Spleen (tissue), 11 donors: ENCODE results near the gene MYL6B. TPM values are rescaled to one million over a fixed set of nuclear protein-coding genes. Genes with fewer than 3 reads are reported as not detected.

Experiments
- DNase-seq: peaks from one replicate; pipeline ENCODE4 v3.0.0-alpha.2; 2020
- H3K27ac ChIP-seq, 8 donors: fragments of 200-600 bp; sonication (generic) in 7 of 8; 1 replicate in 4 of 8; 2 replicates in 4 of 8; pipeline versions ENCODE4 v1.5.0 to v1.8.0; 2016 to 2021; ENCODE audit warnings: inconsistent platforms in 4 of 8, mild to moderate bottlenecking in 4 of 8, moderate library complexity in 1 of 8
- H3K27me3 ChIP-seq, 7 donors: fragments of 200-600 bp; sonication (generic) in 6 of 7; replicated peaks in 1 of 7; 1 replicate in 4 of 7; 2 replicates in 3 of 7; pipeline versions ENCODE4 v1.5.0 to v1.8.0; 2016 to 2021; ENCODE audit warnings: inconsistent platforms in 3 of 7, mild to moderate bottlenecking in 1 of 7
- H3K36me3 ChIP-seq, 6 donors: fragments of 200-600 bp; sonication (generic) in 5 of 6; 1 replicate in 4 of 6; 2 replicates in 2 of 6; pipeline versions ENCODE4 v1.5.0 to v1.8.0; 2016 to 2021; ENCODE audit warnings: inconsistent platforms in 2 of 6
- H3K4me1 ChIP-seq, 6 donors: fragments of 200-600 bp; sonication (generic) in 5 of 6; 1 replicate in 3 of 6; 2 replicates in 3 of 6; pipeline versions ENCODE4 v1.5.0 to v1.8.0; 2016 to 2021; ENCODE audit warnings: inconsistent platforms in 3 of 6
- H3K4me3 ChIP-seq, 8 donors: fragments of 200-600 bp; sonication (generic) in 7 of 8; 1 replicate in 4 of 8; 2 replicates in 4 of 8; pipeline versions ENCODE4 v1.5.0 to v1.8.0; 2016 to 2021; ENCODE audit warnings: inconsistent platforms in 4 of 8, mild to moderate bottlenecking in 4 of 8, moderate library complexity in 2 of 8
- H3K9me3 ChIP-seq, 8 donors: fragments of 200-600 bp; sonication (generic) in 7 of 8; 1 replicate in 4 of 8; 2 replicates in 4 of 8; pipeline versions ENCODE4 v1.5.0 to v1.8.0; 2016 to 2021; ENCODE audit warnings: inconsistent platforms in 4 of 8
- POLR2A ChIP-seq, 3 donors: fragments of 450-650 bp; IDR thresholded peaks; one replicate each; pipeline ENCODE4 v1.5.1; 2017; ENCODE audit warnings: antibody characterized with exemption in 3 of 3, mild to moderate bottlenecking in 1 of 3
- POLR2AphosphoS5 ChIP-seq, 3 donors: sonication (generic); formaldehyde crosslinking; IDR thresholded peaks; one replicate each; pipeline ENCODE4 v1.5.1; 2017; ENCODE audit warnings: antibody characterized with exemption in 3 of 3
- WGBS, 5 donors: extraction: QIAGEN DNeasy Blood & Tissue Kit in 3 of 5; methylation state at CpG; one replicate each; pipeline versions ENCODE4 v1.1.5 to v1.1.7; 2013 to 2018; 5-methylcytosine and 5-hydroxymethylcytosine counted together
- intact Hi-C: fragments of 100-400 bp; cut with DNase I; formaldehyde crosslinking; loops from one replicate; pipeline ENCODE4 v1.15.0; 2023; ENCODE audit warnings: low total_unique reads
- polyA plus RNA-seq, 3 donors: library from polyadenylated mRNA; stranded (reverse); fragments of 200-250 nt; gene quantifications; one replicate each; pipeline ENCODE4 v1.2.1, GENCODE V29; 2013
- total RNA-seq, 7 donors: library from RNA; depleted of rRNA in 3 of 7; stranded (reverse); fragments of >200 nt in 3 of 7; fragmentation: NEBNext Ultra II Directional in 4 of 7; extraction: Animal tissue kit (Norgen Biotek cat#: 25700) in 4 of 7; gene quantifications; one replicate each; pipeline versions ENCODE4 v1.1.0 to v1.2.1, GENCODE V29; 2016 to 2021
- TF ChIP-seq, protein P1 (sequence below), 11 experiments: fragments of 200-600 bp in 7 of 11; fragments of 450-650 bp in 4 of 11; sonication (generic) in 4 of 11; IDR thresholded peaks in 8 of 11; conservative IDR thresholded peaks in 3 of 11; 1 replicate in 7 of 11; 2 replicates in 4 of 11; pipeline versions ENCODE4 v1.4.0 to v1.8.0; 2016 to 2021; ENCODE audit warnings: antibody characterized with exemption in 11 of 11, inconsistent platforms in 4 of 11, mild to moderate bottlenecking in 1 of 11
- donor health status: healthy with polysubstance abuse.
- donor health status: DM: no; HTN: no; CAD: no; lungs with moderate emphysema.
- donor health status: DM: no; HTN: no; CAD: no.
- donor health status: Bipolar disorder and iron deficiency.
- donor health status: healthy.
- donor health status: DM: no; HTN: no; CAD: no.
- donor health status: DM: yes; HTN: yes; CAD: no.

MYL6B gene
- total and polyA plus RNA-seq, 10 donors = 17.1 to 101 (median 40.4) TPM

DNA sequence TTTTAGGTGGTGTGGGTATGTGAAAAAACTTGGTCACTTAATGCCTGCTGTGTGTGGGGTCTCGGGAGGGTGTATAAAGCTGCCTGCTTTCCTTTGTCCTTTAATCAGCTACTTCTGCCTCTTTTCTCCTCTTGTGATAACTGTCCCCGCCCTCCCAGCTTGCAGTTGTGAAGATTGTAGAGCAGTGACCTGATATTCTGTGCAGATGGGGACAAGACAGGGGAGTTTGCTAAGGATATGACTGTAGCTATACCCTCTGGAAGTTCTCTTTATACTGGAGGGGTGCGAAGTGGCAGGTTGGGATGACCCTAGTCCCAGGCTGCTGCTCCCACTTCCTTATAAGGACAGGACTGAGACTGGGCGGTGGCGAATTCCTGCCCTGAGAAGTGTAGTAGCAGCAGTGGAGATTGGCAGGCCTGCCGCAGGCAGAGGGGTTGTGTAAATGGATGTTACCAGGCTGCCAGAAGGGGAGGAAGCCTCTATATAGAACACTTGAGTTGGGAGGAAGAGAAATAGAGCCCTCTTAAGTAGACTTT is 6.6 kb downstream of the MYL6B start:
- intact Hi-C loops = no loop called here
- peak overlapping the region; percentile 87 to 99 (median 95) for H3K27ac ChIP-seq
- TF ChIP-seq POLR2AphosphoS5 (IDR thresholded peaks at IDR 0.05) = peak in 2 of 3 donors; percentile 67 to 79
- TF ChIP-seq POLR2A (IDR thresholded peaks at IDR 0.05) = peak in 1 of 3 donors; percentile 49
- TF ChIP-seq, protein P1, sequence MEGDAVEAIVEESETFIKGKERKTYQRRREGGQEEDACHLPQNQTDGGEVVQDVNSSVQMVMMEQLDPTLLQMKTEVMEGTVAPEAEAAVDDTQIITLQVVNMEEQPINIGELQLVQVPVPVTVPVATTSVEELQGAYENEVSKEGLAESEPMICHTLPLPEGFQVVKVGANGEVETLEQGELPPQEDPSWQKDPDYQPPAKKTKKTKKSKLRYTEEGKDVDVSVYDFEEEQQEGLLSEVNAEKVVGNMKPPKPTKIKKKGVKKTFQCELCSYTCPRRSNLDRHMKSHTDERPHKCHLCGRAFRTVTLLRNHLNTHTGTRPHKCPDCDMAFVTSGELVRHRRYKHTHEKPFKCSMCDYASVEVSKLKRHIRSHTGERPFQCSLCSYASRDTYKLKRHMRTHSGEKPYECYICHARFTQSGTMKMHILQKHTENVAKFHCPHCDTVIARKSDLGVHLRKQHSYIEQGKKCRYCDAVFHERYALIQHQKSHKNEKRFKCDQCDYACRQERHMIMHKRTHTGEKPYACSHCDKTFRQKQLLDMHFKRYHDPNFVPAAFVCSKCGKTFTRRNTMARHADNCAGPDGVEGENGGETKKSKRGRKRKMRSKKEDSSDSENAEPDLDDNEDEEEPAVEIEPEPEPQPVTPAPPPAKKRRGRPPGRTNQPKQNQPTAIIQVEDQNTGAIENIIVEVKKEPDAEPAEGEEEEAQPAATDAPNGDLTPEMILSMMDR (IDR thresholded peaks at IDR 0.05 in 8 of 11, conservative IDR thresholded peaks at IDR 0.05 in 3 of 11) = no peak
- peaks cover 0 to 47% (median 45%) of the 10 kb centered on the region in 6 donors for H3K36me3 ChIP-seq
- WGBS, 5 donors = 0 to 3% (median 1%) methylated on average over 6 of the region's 6 CpGs
- H3K9me3 ChIP-seq = no peaks in the 10 kb centered on the region
- H3K27me3 ChIP-seq = no peaks in the 10 kb centered on the region
- peak; percentile 86 for DNase-seq
- peaks cover 22 to 71% (median 53%) of the 10 kb centered on the region in 6 donors for H3K4me1 ChIP-seq
- peak overlapping the region; percentile 66 to 88 (median 71) for H3K4me3 ChIP-seq

- WGBS, 5 donors = 9 to 42% (median 25%) methylated on average over 6 to 8 of the region's 8 CpGs
- no peaks in the 10 kb centered on the region for H3K9me3 ChIP-seq
- peak overlapping the region; percentile 66 to 88 (median 71) for H3K4me3 ChIP-seq
- H3K36me3 ChIP-seq = peaks cover 0 to 53% (median 51%) of the 10 kb centered on the region in 6 donors
- TF ChIP-seq POLR2AphosphoS5 (IDR thresholded peaks at IDR 0.05) = no peak
- TF ChIP-seq, protein P1 (IDR thresholded peaks at IDR 0.05 in 8 of 11, conservative IDR thresholded peaks at IDR 0.05 in 3 of 11) = no peak
- no peak for TF ChIP-seq POLR2A (IDR thresholded peaks at IDR 0.05)
- peak overlapping the region; percentile 87 to 99 (median 95) for H3K27ac ChIP-seq
- intact Hi-C loops = no loop called here
- H3K4me1 ChIP-seq = peaks cover 22 to 65% (median 52%) of the 10 kb centered on the region in 6 donors
- no peaks in the 10 kb centered on the region for H3K27me3 ChIP-seq
- no peak for DNase-seq
These were observed 7.2 kb downstream of the MYL6B start for GRCh38 chr12:56159482-56160192.

DNA sequence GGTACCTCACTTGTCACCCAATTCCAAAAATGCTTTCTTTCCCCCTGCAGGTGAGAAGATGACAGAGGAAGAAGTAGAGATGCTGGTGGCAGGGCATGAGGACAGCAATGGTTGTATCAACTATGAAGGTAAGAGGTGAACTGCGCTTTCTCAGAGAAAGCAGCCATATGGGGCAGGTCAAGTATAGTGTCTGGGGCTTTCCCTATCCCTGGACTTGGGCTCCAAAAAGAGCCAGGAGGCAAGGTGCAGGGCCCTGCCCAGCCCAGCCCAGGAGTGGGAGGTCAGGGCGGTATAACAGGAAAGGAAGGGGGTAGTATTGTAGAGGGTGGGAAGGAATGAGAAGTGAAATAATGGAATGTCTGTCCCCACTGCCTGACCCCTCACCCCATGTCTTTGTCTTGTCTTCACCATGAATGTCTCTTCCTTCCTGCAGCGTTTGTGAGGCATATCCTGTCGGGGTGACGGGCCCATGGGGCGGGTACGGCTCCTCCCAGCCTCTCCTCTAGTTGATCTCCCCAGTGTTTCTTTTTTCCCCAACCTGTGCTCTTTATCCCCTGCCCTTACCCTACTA is 7.9 kb downstream of the MYL6B start:
- H3K4me3 ChIP-seq = peak overlapping the region; percentile 66 to 88 (median 71)
- peaks cover 0 to 60% (median 58%) of the 10 kb centered on the region in 6 donors for H3K36me3 ChIP-seq
- peaks cover 22 to 65% (median 52%) of the 10 kb centered on the region in 6 donors for H3K4me1 ChIP-seq
- no peaks in the 10 kb centered on the region for H3K9me3 ChIP-seq
- peak; percentile 86 for DNase-seq
- peak overlapping the region; percentile 70 to 99 (median 95) for H3K27ac ChIP-seq
- WGBS, 5 donors = 18 to 26% (median 20%) methylated on average over 7 of the region's 7 CpGs
- TF ChIP-seq, protein P1 (IDR thresholded peaks at IDR 0.05 in 8 of 11, conservative IDR thresholded peaks at IDR 0.05 in 3 of 11) = no peak
- TF ChIP-seq POLR2AphosphoS5 (IDR thresholded peaks at IDR 0.05) (peak in 2 of 3 donors; percentile 65 to 77), POLR2A (IDR thresholded peaks at IDR 0.05) (no peak)
- H3K27me3 ChIP-seq = no peaks in the 10 kb centered on the region
- intact Hi-C loops = no loop called here
